GM21367 (cell line): ENCODE results near the gene SUSD1.
A peak's percentile ranks its signal among the peaks of the same experiment; 100 is the strongest.
"Not testable (repeated sequence)": the region's sequence is repeated elsewhere in the genome, so short reads cannot be mapped to it uniquely, and the experiment has no call there.

ENCODE experiments used
- ATAC-seq: cut with Tn5 transposase; IDR thresholded peaks from one replicate; pipeline ENCODE4 v1.9.1; 2021; ENCODE audit not compliant: unreplicated experiment

The SUSD1 gene

GRCh38 chr9:112174965-112175795 is at the start of gene SUSD1:
Gene SUSD1 (minus strand): TSS chr9:112175297. CDS start chr9:112175235, 62 bp downstream.
- peak; percentile 35 for ATAC-seq

GRCh38 chr9:112224401-112225289 is 49.5 kb upstream of the SUSD1 start:
- ATAC-seq, result no peak

- ATAC-seq, result peak; percentile 89
These were observed 43.8 kb upstream of the SUSD1 start for GRCh38 chr9:112218908-112219307.

GRCh38 chr9:112212926-112213325 is 37.8 kb upstream of the SUSD1 start:
- no peak for ATAC-seq

DNA sequence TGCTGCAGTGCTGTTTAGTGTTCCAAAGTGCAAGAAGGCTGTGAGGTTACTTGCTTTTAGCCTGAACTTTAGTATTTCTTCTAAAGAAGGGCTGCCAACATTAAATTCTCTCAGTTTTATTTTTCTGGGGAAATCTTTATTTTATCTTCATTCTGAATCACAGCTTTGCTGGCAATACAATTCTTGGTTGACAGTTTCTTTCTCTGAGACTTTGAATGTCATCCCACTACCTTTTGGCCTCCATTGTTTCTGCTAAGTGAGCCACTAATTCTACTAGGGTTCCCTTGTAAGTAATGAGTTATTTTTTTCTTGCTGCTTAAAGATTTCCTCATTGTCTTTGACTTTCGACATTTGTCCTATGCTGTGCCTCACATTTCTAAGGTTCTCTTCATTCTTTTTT is 32.4 kb upstream of the SUSD1 start:
- no peak for ATAC-seq

DNA sequence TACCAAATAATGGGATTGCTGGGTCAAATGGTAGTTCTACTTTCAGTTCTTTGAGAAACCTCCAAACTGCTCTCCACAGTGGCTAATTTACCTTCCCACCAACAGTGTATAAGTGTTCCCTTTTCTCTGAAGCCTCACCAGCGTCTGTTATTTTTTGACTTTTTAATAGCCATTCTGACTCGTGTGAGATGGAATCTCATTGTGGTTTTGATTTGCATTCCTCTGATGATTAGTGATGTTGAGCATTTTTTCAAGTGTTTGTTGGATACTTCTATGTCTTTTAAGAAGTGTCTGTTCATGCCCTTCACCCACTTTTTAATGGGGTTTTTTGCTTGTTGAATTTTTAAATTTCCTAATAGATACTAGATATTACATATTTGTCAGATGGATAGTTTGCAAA is 28.4 kb upstream of the SUSD1 start:
- ATAC-seq, result no peak

- ATAC-seq, result no peak
These were observed 25.6 kb upstream of the SUSD1 start for GRCh38 chr9:112200711-112201110.

GRCh38 chr9:112198646-112199045 is 23.5 kb upstream of the SUSD1 start:
- no peak for ATAC-seq

DNA sequence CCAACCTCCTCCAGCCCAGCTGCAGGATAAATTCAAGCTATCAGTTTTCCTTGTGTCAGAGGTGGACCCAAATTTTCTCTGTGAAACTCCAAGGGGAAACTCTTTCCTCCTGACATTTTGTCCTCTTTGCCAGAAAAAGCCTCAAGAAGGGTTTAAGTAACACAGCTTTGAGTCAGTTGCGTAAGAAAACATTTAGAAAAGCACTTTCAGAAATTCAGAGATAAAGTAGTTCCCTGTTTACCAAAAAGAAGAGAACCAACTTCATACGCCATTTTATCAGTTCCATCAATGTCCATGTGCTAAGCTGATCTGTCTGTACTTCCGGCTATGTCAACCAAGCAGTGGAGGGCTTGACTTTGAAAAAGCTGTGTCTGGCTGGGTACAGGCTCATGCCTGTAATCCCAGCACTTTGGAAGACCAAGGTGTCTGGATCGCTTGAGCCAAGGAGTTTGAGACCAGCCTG is 19.9 kb upstream of the SUSD1 start:
- ATAC-seq, result no peak

GRCh38 chr9:112193572-112194288 is 18.6 kb upstream of the SUSD1 start:
- no peak for ATAC-seq

DNA sequence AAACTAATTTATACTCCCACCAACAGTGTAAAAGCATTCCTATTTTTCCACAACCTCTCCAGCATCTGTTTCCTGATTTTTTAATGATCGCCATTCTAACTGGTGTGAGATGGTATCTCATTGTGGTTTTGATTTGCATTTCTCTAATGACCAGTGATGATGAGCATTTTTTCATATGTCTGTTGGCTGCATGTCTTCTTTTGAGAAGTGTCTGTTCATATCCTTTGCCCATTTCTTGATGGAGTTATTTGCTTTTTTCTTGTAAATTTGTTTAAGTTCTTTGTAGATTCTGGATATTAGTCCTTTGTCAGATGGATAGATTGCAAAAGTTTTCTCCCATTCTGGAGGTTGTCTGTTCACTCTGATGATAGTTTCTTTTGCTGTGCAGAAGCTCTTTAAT is 15.2 kb upstream of the SUSD1 start:
- not testable (repeated sequence) for ATAC-seq

DNA sequence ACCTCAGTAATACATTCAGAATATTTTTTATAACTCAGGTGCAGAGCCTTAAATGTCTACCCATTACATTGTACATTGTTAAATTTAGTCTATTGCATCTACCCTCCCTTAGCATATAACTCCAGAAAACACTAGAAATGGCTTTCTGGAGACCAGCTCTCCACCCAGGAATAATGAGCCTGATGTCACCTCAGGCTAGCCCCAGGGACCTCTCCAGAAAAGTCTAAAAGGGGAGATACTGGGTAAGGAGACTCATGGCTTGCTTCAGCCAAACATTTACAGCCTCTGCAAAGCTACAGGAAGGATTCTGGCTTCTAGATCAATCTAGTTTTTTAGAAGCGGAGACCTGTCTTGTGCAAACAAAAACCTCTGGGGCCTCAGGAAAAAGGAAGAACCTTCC is 13.8 kb upstream of the SUSD1 start:
- ATAC-seq, result no peak

- no peak for ATAC-seq
These were observed 12.3 kb upstream of the SUSD1 start for GRCh38 chr9:112187404-112187803.

GRCh38 chr9:112186695-112187094 is 11.6 kb upstream of the SUSD1 start:
- no peak for ATAC-seq

DNA sequence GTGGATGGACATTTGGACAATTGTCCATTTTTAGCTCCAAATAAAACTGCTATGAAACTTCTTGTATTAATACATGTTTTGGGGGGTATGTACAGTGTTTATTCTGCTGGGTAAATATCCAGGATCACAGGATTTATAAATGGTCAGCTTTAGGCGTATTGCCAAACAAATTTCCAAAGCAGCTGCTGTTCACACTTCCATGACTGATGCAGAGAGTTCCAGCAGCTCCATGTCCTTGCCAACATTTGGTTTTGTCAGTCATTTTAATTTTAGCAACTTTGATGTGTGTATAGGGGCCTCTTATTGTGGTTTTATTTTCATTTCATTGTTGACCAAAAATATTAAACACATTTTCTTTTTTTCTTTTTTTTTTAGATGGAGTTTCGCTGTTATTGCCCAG is 9.8 kb upstream of the SUSD1 start:
- ATAC-seq, result no peak

DNA sequence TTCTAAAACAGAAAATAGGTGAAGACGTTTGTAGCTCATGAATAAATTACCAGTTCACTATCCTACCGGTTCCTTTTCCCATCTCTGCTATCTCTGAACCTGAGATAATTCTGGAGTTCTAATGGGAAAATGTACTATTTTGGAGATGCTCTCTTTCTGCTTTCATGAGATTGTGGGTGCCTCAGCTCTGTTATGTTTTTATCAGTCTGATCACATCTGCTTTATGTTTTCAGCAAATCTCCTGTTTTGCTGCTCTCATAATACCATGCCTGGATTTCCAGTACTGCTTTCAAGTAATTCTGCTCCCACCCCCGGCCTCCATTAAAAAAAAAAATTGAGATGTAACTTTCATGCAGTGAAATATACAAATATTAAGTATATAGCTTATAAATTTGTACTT is 9.1 kb upstream of the SUSD1 start:
- ATAC-seq, result no peak

- ATAC-seq, result no peak
These were observed 5.3 kb upstream of the SUSD1 start for GRCh38 chr9:112180387-112180881.

DNA sequence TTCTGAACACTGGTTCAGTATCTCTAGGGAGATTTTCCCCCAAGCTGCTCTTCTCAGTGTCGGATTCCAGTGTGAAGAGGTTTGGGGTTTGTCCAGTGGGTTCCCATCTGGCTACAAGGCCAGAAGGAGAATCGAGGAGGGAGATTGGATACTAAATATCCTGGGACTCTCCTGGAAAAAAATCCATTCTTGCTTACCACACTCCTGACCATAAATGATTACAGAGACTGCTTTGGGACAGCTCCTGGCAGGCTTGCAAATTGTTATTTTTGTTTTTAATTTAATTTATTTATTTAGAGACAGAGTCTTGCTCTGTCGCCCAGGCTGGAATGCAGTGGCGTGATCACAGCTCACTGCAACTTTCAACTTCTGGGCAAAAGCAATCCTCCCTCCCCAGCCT is 4.7 kb upstream of the SUSD1 start:
- ATAC-seq, result no peak

DNA sequence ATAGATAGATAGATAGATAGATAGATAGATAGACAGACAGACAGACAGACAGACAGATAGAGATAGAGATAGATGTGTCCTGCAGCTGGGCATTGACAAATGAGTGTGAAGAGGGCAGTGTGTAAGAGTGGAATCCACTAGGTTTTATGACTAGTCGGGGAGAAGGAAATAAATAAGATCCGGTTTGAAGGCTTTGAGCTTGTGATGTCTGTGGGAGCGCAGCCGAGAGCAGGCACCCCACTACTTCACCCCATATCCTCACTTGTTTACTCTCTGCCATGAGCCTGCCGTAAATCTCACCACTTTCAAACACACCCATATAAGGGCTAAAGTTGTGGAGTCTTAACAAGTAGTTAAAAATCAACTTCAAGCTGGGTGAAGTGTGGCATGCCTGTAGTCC is 1.4 kb upstream of the SUSD1 start:
- no peak for ATAC-seq

GRCh38 chr9:112175796-112176315 is 759 bp upstream of the SUSD1 start:
- ATAC-seq, result no peak
